Adrenal gland (tissue), 12 donors: ENCODE measurements around the gene KCNK17. TPM values are rescaled to one million over a fixed set of nuclear protein-coding genes. Genes with fewer than 3 reads are reported as not detected.

Experiments
- DNase-seq, 7 donors: peaks; one replicate each; pipeline ENCODE4 v3.0.0-alpha.2; 2019 to 2020
- H3K27ac ChIP-seq, 5 donors: fragments of 200-600 bp; sonication (generic) in 4 of 5; 1 replicate in 3 of 5; 2 replicates in 2 of 5; pipeline versions ENCODE4 v1.5.1 to v1.8.0; 2016 to 2020; ENCODE audit warnings: mild to moderate bottlenecking in 1 of 5
- H3K27me3 ChIP-seq: fragments of 200-600 bp; 2 replicates; pipeline ENCODE4 v1.8.0; 2021
- H3K36me3 ChIP-seq, 2 donors: fragments of 200-600 bp; replicated peaks in 1 of 2; 1 replicate in 1 of 2; 2 replicates in 1 of 2; pipeline versions ENCODE4 v1.5.1 to v1.8.0; 2018 to 2022
- H3K4me1 ChIP-seq, 2 donors: fragments of 200-600 bp; replicated peaks in 1 of 2; 1 replicate in 1 of 2; 2 replicates in 1 of 2; pipeline versions ENCODE4 v1.5.1 to v1.8.0; 2018 to 2021
- H3K4me3 ChIP-seq, 4 donors: fragments of 200-600 bp; sonication (generic) in 3 of 4; one replicate each; pipeline ENCODE4 v1.5.1; 2016 to 2018
- H3K9me3 ChIP-seq, 3 donors: fragments of 200-600 bp; sonication (generic) in 1 of 3; replicated peaks in 1 of 3; 1 replicate in 2 of 3; 2 replicates in 1 of 3; pipeline versions ENCODE4 v1.5.1 to v1.8.0; 2016 to 2021
- POLR2A ChIP-seq, 2 donors: fragments of 450-650 bp; IDR thresholded peaks; one replicate each; pipeline ENCODE4 v1.6.1; 2017; ENCODE audit warnings: antibody characterized with exemption in 2 of 2, mild to moderate bottlenecking in 2 of 2, moderate library complexity in 1 of 2
- WGBS, 4 donors: extraction: QIAGEN DNeasy Blood & Tissue Kit in 2 of 4; methylation state at CpG; one replicate each; pipeline versions ENCODE4 v1.1.5 to v1.1.7; 2013 to 2017; 5-methylcytosine and 5-hydroxymethylcytosine counted together
- intact Hi-C, 2 donors: fragments of 100-400 bp; cut with DNase I; formaldehyde crosslinking; loops; one replicate each; pipeline versions ENCODE4 v1.14.1 to v1.15.0; 2022 to 2023
- polyA plus RNA-seq, 3 donors: library from polyadenylated mRNA; stranded (reverse); fragments of 200-250 nt in 2 of 3; fragments of 350-450 nt in 1 of 3; fragmentation: Illumina TruSeq in 1 of 3; extraction: RNeasy Lipid Tissue Mini Kit (QIAGEN cat#74804) in 1 of 3; gene quantifications; one replicate each; pipeline ENCODE4 v1.2.3, GENCODE V29; 2013 to 2014
- total RNA-seq, 9 donors: library from RNA; depleted of rRNA in 4 of 9; stranded (reverse); fragments of >200 nt in 4 of 9; fragments of 120-200 nt in 1 of 9; fragmentation: NEBNext Ultra II Directional in 1 of 9; extraction: Animal tissue kit (Norgen Biotek cat#: 25700) in 1 of 9; gene quantifications; one replicate each; pipeline versions ENCODE4 v1.1.0 to v1.2.4, GENCODE V29; 2013 to 2023
- TF ChIP-seq, protein P1 (sequence below), 6 experiments: fragments of 450-650 bp in 4 of 6; fragments of 200-600 bp in 2 of 6; sonication (generic) in 1 of 6; IDR thresholded peaks; 1 replicate in 5 of 6; 2 replicates in 1 of 6; pipeline versions ENCODE4 v1.5.1 to v1.8.0; 2016 to 2021; ENCODE audit warnings: antibody characterized with exemption in 6 of 6, mild to moderate bottlenecking in 2 of 6, moderate library complexity in 1 of 6
- donor health status: healthy with polysubstance abuse.
- donor health status: Bipolar disorder and iron deficiency.
- donor health status: DM: yes; HTN: yes; CAD: no.
- donor health status: DM: no; HTN: no; CAD: no.
- donor health status: DM: no; HTN: no; CAD: no.
- donor health status: DM: yes; HTN: yes; CAD: no.

The KCNK17 gene
- total and polyA plus RNA-seq, 12 donors = 0.10 to 0.36 (median 0.14) TPM; not detected in 8

DNA sequence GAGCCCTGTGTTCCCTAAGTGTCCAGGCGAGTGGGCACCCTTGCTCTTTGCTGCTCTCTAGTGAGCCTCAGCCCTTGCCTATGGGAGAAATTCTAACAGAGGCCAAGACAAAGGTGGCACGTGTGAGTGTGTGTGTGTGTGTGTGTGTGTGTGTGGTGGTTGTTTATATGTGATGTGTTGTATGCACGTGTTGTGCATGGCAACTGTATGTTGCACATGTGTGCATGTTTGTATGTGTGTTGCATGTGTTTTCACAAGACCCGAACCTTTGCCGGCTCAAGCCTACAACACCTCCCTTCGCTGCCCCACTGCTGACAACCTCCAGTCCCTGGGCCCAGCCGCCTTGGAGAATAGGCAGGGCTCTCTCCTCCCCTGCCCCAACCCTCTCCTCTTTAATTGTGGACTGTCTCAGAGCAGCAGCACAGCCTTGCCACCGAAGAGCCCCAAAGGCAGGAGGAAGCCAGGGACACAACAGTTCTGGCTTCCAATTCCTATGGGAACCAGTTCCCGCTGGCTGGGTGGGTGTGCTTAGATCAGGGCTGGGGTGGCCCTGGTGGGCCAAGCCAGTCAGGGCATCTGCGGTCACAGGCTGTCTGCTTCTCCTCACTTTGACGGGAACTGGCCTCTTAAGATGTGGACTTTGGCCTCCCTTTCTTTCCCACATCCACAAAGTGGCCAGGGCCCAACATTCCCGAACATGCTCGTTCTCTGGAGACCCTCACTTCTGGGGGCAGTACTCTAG, 5.6 kb upstream of the KCNK17 start:
- DNase-seq = no peak
- no peaks in the 10 kb centered on the region for H3K4me1 ChIP-seq

DNA sequence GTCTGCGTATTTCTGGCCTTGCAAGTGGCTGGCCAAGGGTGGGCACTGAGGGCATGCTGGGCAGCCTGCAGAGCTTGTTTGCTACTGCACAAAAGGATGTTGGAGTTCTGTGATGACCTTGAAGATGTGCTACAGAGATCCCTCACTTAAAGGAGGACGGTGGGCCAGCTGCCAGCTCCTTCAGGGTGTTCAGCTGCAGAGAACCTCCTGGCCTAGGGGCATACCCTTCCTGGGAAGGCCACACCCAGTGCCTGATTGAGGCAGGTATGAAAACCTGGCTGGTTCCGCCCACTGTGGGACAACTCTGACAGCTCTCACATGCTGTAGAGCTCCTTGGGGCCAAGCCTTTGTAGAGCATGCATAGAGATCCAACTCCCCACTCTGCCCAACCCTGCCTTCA, 3.0 kb upstream of the KCNK17 start:
- DNase-seq = no peak
- H3K4me3 ChIP-seq = no peak overlapping the region
- WGBS, 4 donors = 70 to 100% (median 84%) methylated on average over 3 of the region's 3 CpGs
- H3K4me1 ChIP-seq = peaks cover 0 to 7% of the 10 kb centered on the region in 2 donors
- intact Hi-C loops = loop anchor here in 1 of 2 donors (10.0 kb wide), 1 partner anchor 322 kb away; no protein-coding TSS in a partner anchor
- no peaks in the 10 kb centered on the region for H3K9me3 ChIP-seq
- H3K27me3 ChIP-seq = peaks cover 23% of the 10 kb centered on the region
- TF ChIP-seq, protein P1, sequence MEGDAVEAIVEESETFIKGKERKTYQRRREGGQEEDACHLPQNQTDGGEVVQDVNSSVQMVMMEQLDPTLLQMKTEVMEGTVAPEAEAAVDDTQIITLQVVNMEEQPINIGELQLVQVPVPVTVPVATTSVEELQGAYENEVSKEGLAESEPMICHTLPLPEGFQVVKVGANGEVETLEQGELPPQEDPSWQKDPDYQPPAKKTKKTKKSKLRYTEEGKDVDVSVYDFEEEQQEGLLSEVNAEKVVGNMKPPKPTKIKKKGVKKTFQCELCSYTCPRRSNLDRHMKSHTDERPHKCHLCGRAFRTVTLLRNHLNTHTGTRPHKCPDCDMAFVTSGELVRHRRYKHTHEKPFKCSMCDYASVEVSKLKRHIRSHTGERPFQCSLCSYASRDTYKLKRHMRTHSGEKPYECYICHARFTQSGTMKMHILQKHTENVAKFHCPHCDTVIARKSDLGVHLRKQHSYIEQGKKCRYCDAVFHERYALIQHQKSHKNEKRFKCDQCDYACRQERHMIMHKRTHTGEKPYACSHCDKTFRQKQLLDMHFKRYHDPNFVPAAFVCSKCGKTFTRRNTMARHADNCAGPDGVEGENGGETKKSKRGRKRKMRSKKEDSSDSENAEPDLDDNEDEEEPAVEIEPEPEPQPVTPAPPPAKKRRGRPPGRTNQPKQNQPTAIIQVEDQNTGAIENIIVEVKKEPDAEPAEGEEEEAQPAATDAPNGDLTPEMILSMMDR (IDR thresholded peaks at IDR 0.05) = no peak
- TF ChIP-seq POLR2A (IDR thresholded peaks at IDR 0.05) = no peak
- no peak overlapping the region for H3K27ac ChIP-seq
- H3K36me3 ChIP-seq = no peaks in the 10 kb centered on the region

More for the DNA sequence above, 5.6 kb upstream of the KCNK17 start:
- Histone ChIP-seq H3K27me3 (no peaks in the 10 kb centered on the region), H3K27ac (no peak overlapping the region), H3K4me3 (no peak overlapping the region), H3K36me3 (no peaks in the 10 kb centered on the region), H3K9me3 (no peaks in the 10 kb centered on the region)
- WGBS, 4 donors = 63 to 82% (median 79%) methylated on average over 9 to 13 of the region's 13 CpGs
- TF ChIP-seq POLR2A (IDR thresholded peaks at IDR 0.05) = no peak
- TF ChIP-seq, protein P1 (IDR thresholded peaks at IDR 0.05) = no peak
- intact Hi-C loops = loop anchor here in 1 of 2 donors (10.0 kb wide), 1 partner anchor 325 kb away; no protein-coding TSS in a partner anchor

DNA sequence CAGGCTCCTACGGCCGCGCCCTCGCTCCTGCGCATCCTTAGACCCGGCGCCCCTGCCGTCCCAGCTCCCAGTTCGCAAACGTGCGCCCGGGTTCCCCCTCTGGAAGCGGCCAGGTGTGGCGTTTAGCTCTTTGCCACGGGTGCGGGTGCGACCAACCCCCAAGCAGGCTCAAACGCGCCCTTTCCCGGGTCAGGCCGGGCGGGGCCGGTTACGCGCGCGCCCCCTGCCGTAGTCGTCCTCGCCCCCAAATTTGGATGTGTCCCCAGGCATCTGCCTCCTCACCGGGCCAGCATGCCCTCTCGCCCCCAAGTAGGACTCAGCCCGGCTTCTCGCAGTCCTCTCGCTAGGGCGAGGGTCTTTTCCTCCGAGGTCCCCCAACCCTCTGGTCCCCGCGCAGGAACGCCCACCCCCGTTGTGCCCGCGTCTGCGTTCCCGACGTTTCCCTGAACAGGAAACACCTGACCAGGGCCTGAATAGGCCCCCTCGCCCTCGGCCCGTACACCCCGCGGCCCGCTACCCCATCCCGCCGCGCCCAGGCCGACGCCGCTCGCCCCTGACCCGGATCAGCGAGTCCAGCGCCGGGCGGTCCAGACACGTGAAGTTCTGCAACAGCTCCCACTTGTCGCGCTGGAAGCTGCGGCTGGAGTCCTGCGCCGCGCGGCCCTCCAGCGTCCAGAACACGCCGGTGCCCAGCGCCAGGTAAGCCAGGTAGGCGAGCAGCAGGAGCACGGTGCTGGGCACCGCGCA, 520 bp downstream of the KCNK17 start:
- Histone ChIP-seq H3K36me3 (no peaks in the 10 kb centered on the region), H3K9me3 (no peaks in the 10 kb centered on the region), H3K4me1 (peaks cover 0 to 7% of the 10 kb centered on the region in 2 donors), H3K27me3 (peaks cover 29% of the 10 kb centered on the region), H3K4me3 (no peak overlapping the region), H3K27ac (no peak overlapping the region)
- no peak for TF ChIP-seq POLR2A (IDR thresholded peaks at IDR 0.05)
- TF ChIP-seq, protein P1 (IDR thresholded peaks at IDR 0.05) = no peak
- intact Hi-C loops = loop anchor here in 1 of 2 donors (10.0 kb wide), 1 partner anchor 319 kb away; no protein-coding TSS in a partner anchor
- 1 to 2% (median 1%) methylated on average over 18 to 80 of the region's 80 CpGs; no CpG with 5 or more reads in 1 of the 4 donors for WGBS, 4 donors
- no peak for DNase-seq

DNA sequence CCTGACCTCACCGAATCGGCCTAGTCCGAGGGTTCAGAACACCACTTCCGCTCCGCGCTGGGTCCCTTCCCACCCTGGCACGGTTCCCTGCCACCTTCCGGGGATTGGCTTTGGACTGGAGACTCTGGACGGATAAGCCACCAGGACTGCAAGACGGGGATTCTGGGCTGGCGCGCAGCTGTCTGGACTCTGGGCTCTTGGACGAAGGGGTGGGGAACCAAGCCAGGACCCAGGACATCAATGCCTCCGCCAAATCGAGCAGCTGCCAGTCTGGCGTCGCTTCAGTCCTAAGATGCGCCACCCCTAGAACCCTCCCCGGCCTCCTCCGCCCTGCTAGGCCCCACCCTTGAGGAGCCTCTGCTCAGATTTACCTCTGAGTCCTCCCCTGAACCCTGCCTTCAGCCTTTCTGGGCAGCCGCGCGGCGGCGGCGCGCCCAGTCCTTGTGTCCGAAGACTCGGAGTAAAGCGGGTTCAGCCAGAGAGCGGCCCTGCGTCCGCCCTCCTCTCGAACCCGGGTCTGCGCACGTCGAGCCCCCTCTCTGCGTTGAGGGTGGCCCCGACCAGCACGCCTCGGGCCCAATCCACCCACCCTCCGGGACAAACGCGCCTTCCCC, 1.2 kb downstream of the KCNK17 start:
- peaks cover 0 to 7% of the 10 kb centered on the region in 2 donors for H3K4me1 ChIP-seq
- TF ChIP-seq, protein P1 (IDR thresholded peaks at IDR 0.05) = no peak
- TF ChIP-seq POLR2A (IDR thresholded peaks at IDR 0.05) = no peak
- H3K36me3 ChIP-seq = no peaks in the 10 kb centered on the region
- no peak overlapping the region for H3K27ac ChIP-seq
- peaks cover 29% of the 10 kb centered on the region for H3K27me3 ChIP-seq
- no peaks in the 10 kb centered on the region for H3K9me3 ChIP-seq
- no peak for DNase-seq
- intact Hi-C loops = loop anchor here in 1 of 2 donors (10.0 kb wide), 1 partner anchor 318 kb away; no protein-coding TSS in a partner anchor
- H3K4me3 ChIP-seq = no peak overlapping the region
- 21 to 45% (median 31%) methylated on average over 13 to 45 of the region's 45 CpGs for WGBS, 4 donors
